H9 (cell line): Measurements from ENCODE around the gene MERTK. TPM values are rescaled to one million over a fixed set of nuclear protein-coding genes. Genes with fewer than 3 reads are reported as not detected.

Experiments
- DNase-seq: peaks from one replicate; pipeline ENCODE4 v3.0.0-alpha.2; 2017
- H2AFZ ChIP-seq: one replicate; pipeline ENCODE4 v1.6.1; 2013; ENCODE audit warnings: mild to moderate bottlenecking, low read length, control low read depth, moderate library complexity
- H2AK5ac ChIP-seq: 2 replicates; pipeline ENCODE4 v1.6.1; 2013; ENCODE audit warnings: low read length, control low read depth, mixed read lengths; ENCODE audit not compliant: insufficient read length
- H2BK120ac ChIP-seq: one replicate; pipeline ENCODE4 v1.6.1; 2013; ENCODE audit warnings: low read depth, mild to moderate bottlenecking, low read length, control low read depth, inconsistent platforms; ENCODE audit not compliant: poor library complexity, severe bottlenecking
- H2BK12ac ChIP-seq: 2 replicates; pipeline ENCODE4 v1.6.1; 2013; ENCODE audit warnings: low read length, control low read depth, mixed read lengths, low read depth; ENCODE audit not compliant: insufficient read length
- H2BK15ac ChIP-seq: 2 replicates; pipeline ENCODE4 v1.6.1; 2013; ENCODE audit warnings: low read depth, low read length, control low read depth
- H2BK20ac ChIP-seq: one replicate; pipeline ENCODE4 v1.6.1; 2013; ENCODE audit warnings: low read depth, mild to moderate bottlenecking, low read length, control low read depth, inconsistent platforms; ENCODE audit not compliant: poor library complexity, severe bottlenecking
- H2BK5ac ChIP-seq: 2 replicates; pipeline ENCODE4 v1.6.1; 2013; ENCODE audit warnings: low read length, control low read depth, mixed read lengths; ENCODE audit not compliant: insufficient read length
- H3K14ac ChIP-seq: 2 replicates; pipeline ENCODE4 v1.6.1; 2013; ENCODE audit warnings: low read length, control low read depth; ENCODE audit not compliant: insufficient read depth
- H3K18ac ChIP-seq: 2 replicates; pipeline ENCODE4 v1.6.1; 2013; ENCODE audit warnings: low read depth, mild to moderate bottlenecking, mixed read lengths, low read length, control low read depth; ENCODE audit not compliant: insufficient read length
- H3K23ac ChIP-seq: 2 replicates; pipeline ENCODE4 v1.6.1; 2013; ENCODE audit warnings: low read length, control low read depth, mixed read lengths, low read depth; ENCODE audit not compliant: insufficient read length
- H3K23me2 ChIP-seq: 2 replicates; pipeline ENCODE4 v1.6.1; 2013; ENCODE audit warnings: low read depth, mild to moderate bottlenecking, mixed read lengths, low read length, control low read depth; ENCODE audit not compliant: insufficient read length, poor library complexity, severe bottlenecking
- H3K27ac ChIP-seq: 2 replicates; pipeline ENCODE4 v1.5.1; 2013; ENCODE audit warnings: low read length, control low read depth, mixed read lengths, low read depth; ENCODE audit not compliant: insufficient read length
- H3K27me3 ChIP-seq: 2 replicates; pipeline ENCODE4 v1.6.1; 2013; ENCODE audit warnings: low read length, control low read depth, inconsistent platforms; ENCODE audit not compliant: insufficient read depth
- H3K4ac ChIP-seq: 2 replicates; pipeline ENCODE4 v1.6.1; 2013; ENCODE audit warnings: low read depth, mild to moderate bottlenecking, control low read depth, inconsistent platforms, low read length, moderate library complexity
- H3K4me1 ChIP-seq: 2 replicates; pipeline ENCODE4 v1.6.1; 2013; ENCODE audit warnings: low read length, control low read depth, inconsistent platforms; ENCODE audit not compliant: insufficient read depth
- H3K4me2 ChIP-seq: 2 replicates; pipeline ENCODE4 v1.6.1; 2013; ENCODE audit warnings: low read length, control low read depth, mixed read lengths; ENCODE audit not compliant: insufficient read length, insufficient read depth
- H3K56ac ChIP-seq: 2 replicates; pipeline ENCODE4 v1.6.1; 2013; ENCODE audit warnings: low read depth, mild to moderate bottlenecking, mixed read lengths, low read length, control low read depth; ENCODE audit not compliant: insufficient read length
- H3K79me1 ChIP-seq: 2 replicates; pipeline ENCODE4 v1.6.1; 2013; ENCODE audit warnings: low read depth, mild to moderate bottlenecking, moderate library complexity, low read length, control low read depth, inconsistent platforms; ENCODE audit not compliant: insufficient read depth, poor library complexity, severe bottlenecking
- H3K79me2 ChIP-seq: 2 replicates; pipeline ENCODE4 v1.6.1; 2013; ENCODE audit warnings: low read length, control low read depth, inconsistent platforms; ENCODE audit not compliant: insufficient read depth
- H3K9ac ChIP-seq: 2 replicates; pipeline ENCODE4 v1.6.1; 2013; ENCODE audit warnings: low read length, control low read depth, mixed read lengths; ENCODE audit not compliant: insufficient read length; ENCODE audit errors: extremely low read depth
- H3K9me3 ChIP-seq: one replicate; pipeline ENCODE4 v1.6.1; 2013; ENCODE audit warnings: low read depth, low read length, inconsistent platforms; ENCODE audit not compliant: control insufficient read depth
- H3T11ph ChIP-seq: one replicate; pipeline ENCODE4 v1.6.1; 2013; ENCODE audit warnings: mild to moderate bottlenecking, low read length, control low read depth, inconsistent platforms
- H4K20me1 ChIP-seq: one replicate; pipeline ENCODE4 v1.6.1; 2013; ENCODE audit not compliant: control insufficient read depth, insufficient read length, insufficient read depth
- H4K5ac ChIP-seq: 2 replicates; pipeline ENCODE4 v1.6.1; 2013; ENCODE audit warnings: low read depth, mild to moderate bottlenecking, mixed read lengths, low read length, control low read depth; ENCODE audit not compliant: insufficient read length
- H4K8ac ChIP-seq: replicated peaks from 2 replicates; pipeline ENCODE4 v1.6.1; 2013; ENCODE audit warnings: low read length, control low read depth, mixed read lengths, low read depth; ENCODE audit not compliant: insufficient read length
- H4K91ac ChIP-seq: 2 replicates; pipeline ENCODE4 v1.6.1; 2013; ENCODE audit warnings: low read depth, mild to moderate bottlenecking, moderate library complexity, mixed read lengths, low read length, control low read depth; ENCODE audit not compliant: insufficient read length
- H3K27ac Mint-ChIP-seq, 3 experiments: 2 replicates in 2 of 3; 3 replicates in 1 of 3; pipeline ENCODE4 v1.8.0; 2020 to 2021; ENCODE audit warnings: mixed read lengths in 3 of 3, mild to moderate bottlenecking in 1 of 3, moderate library complexity in 1 of 3
- H3K27me3 Mint-ChIP-seq: 2 replicates; pipeline ENCODE4 v1.8.0; 2021; ENCODE audit warnings: low read depth, mild to moderate bottlenecking, moderate library complexity, mixed read lengths
- H3K36me3 Mint-ChIP-seq, 3 experiments: 2 replicates in 2 of 3; 3 replicates in 1 of 3; pipeline ENCODE4 v1.8.0; 2020 to 2021; ENCODE audit warnings: low read depth in 3 of 3, mixed read lengths in 3 of 3; ENCODE audit not compliant: insufficient read depth in 1 of 3
- H3K4me1 Mint-ChIP-seq, 2 experiments: 2 replicates each; pipeline ENCODE4 v1.8.0; 2020; ENCODE audit warnings: mixed read lengths in 2 of 2
- H3K4me3 Mint-ChIP-seq, 2 experiments: 2 replicates in 1 of 2; 3 replicates in 1 of 2; pipeline ENCODE4 v1.8.0; 2020 to 2021; ENCODE audit warnings: mild to moderate bottlenecking in 2 of 2, mixed read lengths in 2 of 2, moderate library complexity in 1 of 2
- H3K9me3 Mint-ChIP-seq, 2 experiments: 2 replicates in 1 of 2; 3 replicates in 1 of 2; pipeline ENCODE4 v1.8.0; 2020; ENCODE audit warnings: mild to moderate bottlenecking in 2 of 2, mixed read lengths in 2 of 2, moderate library complexity in 1 of 2
- CTCF ChIP-seq: fragments of 200-600 bp; sonication (generic); conservative IDR thresholded peaks from 3 replicates; pipeline ENCODE4 v1.8.0; 2021; ENCODE audit warnings: antibody characterized with exemption, mild to moderate bottlenecking
- WGBS: extraction: QIAGEN DNeasy Blood & Tissue Kit; methylation state at CpG from one replicate; pipeline ENCODE4 v1.1.7; 2013; ENCODE audit warnings: missing lambda C conversion rate, low lambda C conversion rate, mixed read lengths; ENCODE audit not compliant: insufficient read length; ENCODE audit errors: extremely low coverage; 5-methylcytosine and 5-hydroxymethylcytosine counted together
- total RNA-seq: library from RNA; stranded (reverse); gene quantifications from 2 replicates; pipeline ENCODE4 v1.2.1, GENCODE V29; 2021

The MERTK gene
- total RNA-seq, 1 experiment from 2014 or later, result 4.8 TPM

GRCh38 chr2:111951486-111951885 lies 53.1 kb downstream of the MERTK start:
- DNase-seq, result no peak
- no peaks in the 10 kb centered on the region for H3K79me2 ChIP-seq
- Mint-ChIP-seq H3K4me3 (no peak overlapping the region), H3K9me3 (no peaks in the 10 kb centered on the region), H3K36me3 (peaks cover 0 to 2% (median 2%) of the 10 kb centered on the region in 3 experiments; a peak in 4 of 7 replicates), H3K4me1 (peaks cover 2 to 11% of the 10 kb centered on the region in 2 experiments; a peak in 3 of 4 replicates), H3K27me3 (no peaks in the 10 kb centered on the region), H3K27ac (no peak overlapping the region)
- H2AFZ ChIP-seq, result no peak overlapping the region
- WGBS, result no CpG with 5 or more reads among the region's 2 CpGs
- no peak overlapping the region for H2BK120ac ChIP-seq
- H3K27me3 ChIP-seq, result no peaks in the 10 kb centered on the region
- H4K91ac ChIP-seq, result no peak overlapping the region
- TF ChIP-seq CTCF, result no peak
- no peak overlapping the region for H3K56ac ChIP-seq
- no peak overlapping the region for H3K14ac ChIP-seq
- H2BK5ac ChIP-seq, result no peak overlapping the region
- H3K4me2 ChIP-seq, result no peak overlapping the region
- no peak overlapping the region for H4K5ac ChIP-seq
- no peak overlapping the region for H2BK15ac ChIP-seq
- no peaks in the 10 kb centered on the region for H3K9me3 ChIP-seq
- H3K4me1 ChIP-seq, result no peaks in the 10 kb centered on the region
- no peaks in the 10 kb centered on the region for H3K79me1 ChIP-seq
- H2BK12ac ChIP-seq, result no peak overlapping the region
- H3K9ac ChIP-seq, result no peak overlapping the region
- no peak overlapping the region for H3K18ac ChIP-seq
- H4K8ac ChIP-seq, result no peak overlapping the region
- no peak overlapping the region for H3T11ph ChIP-seq
- no peaks in the 10 kb centered on the region for H3K23me2 ChIP-seq
- no peak overlapping the region for H2AK5ac ChIP-seq
- H3K23ac ChIP-seq, result no peak overlapping the region
- no peak overlapping the region for H3K27ac ChIP-seq
- H3K4ac ChIP-seq, result no peak overlapping the region
- H2BK20ac ChIP-seq, result no peak overlapping the region
- H4K20me1 ChIP-seq, result no peaks in the 10 kb centered on the region
